OCI-LY3 (cell line): ENCODE results near the gene NOXA1.
"Not testable (repeated sequence)": the region's sequence is repeated elsewhere in the genome, so short reads cannot be mapped to it uniquely, and the experiment has no call there.

Experiments used
- H2AFZ ChIP-seq: fragments of 200-600, 300-600 bp; shearing (Covaris generic); 2 replicates; pipeline ENCODE4 v1.6.0; 2014; ENCODE audit warnings: antibody characterized with exemption, low read depth, low read length
- H3K27ac ChIP-seq: fragments of 200-600, 300-600 bp; sonication (generic); 2 replicates; pipeline ENCODE4 v1.5.1; 2014; ENCODE audit warnings: mild to moderate bottlenecking, low read length, moderate library complexity, mixed read lengths
- H3K27me3 ChIP-seq: fragments of 200-600, 300-600 bp; sonication (generic); 2 replicates; pipeline ENCODE4 v1.6.1; 2014; ENCODE audit warnings: low read depth, low read length, mixed read lengths
- H3K36me3 ChIP-seq: fragments of 200-600, 300-600 bp; sonication (generic); replicated peaks from 2 replicates; pipeline ENCODE3; 2014; ENCODE audit warnings: low read depth, low read length, mixed read lengths
- H3K4me1 ChIP-seq: fragments of 300-600, 200-600 bp; sonication (generic); 2 replicates; pipeline ENCODE4 v1.6.1; 2014; ENCODE audit warnings: low read length, mixed read lengths
- H3K4me2 ChIP-seq: fragments of 200-600, 300-600 bp; sonication (generic); 2 replicates; pipeline ENCODE4 v1.6.1; 2014; ENCODE audit warnings: low read length, mixed read lengths
- H3K4me3 ChIP-seq: fragments of 300-600, 200-600 bp; sonication (generic); 2 replicates; pipeline ENCODE4 v1.5.1; 2014; ENCODE audit warnings: antibody characterized with exemption, mild to moderate bottlenecking, low read length, moderate library complexity
- H3K79me2 ChIP-seq: fragments of 300-600, 200-600 bp; shearing (Covaris generic); 2 replicates; pipeline ENCODE4 v1.6.1; 2014; ENCODE audit warnings: mild to moderate bottlenecking, low read length, mixed read lengths
- H3K9ac ChIP-seq: fragments of 300-600, 200-600 bp; shearing (Covaris generic); 2 replicates; pipeline ENCODE4 v1.6.0; 2014; ENCODE audit warnings: mild to moderate bottlenecking, low read length, moderate library complexity
- H3K9me3 ChIP-seq: fragments of 200-600, 300-600 bp; shearing (Covaris generic); 2 replicates; pipeline ENCODE4 v1.6.1; 2014; ENCODE audit warnings: low read length, mixed read lengths; ENCODE audit not compliant: insufficient read depth
- H4K20me1 ChIP-seq: fragments of 200-600, 300-600 bp; sonication (generic); 2 replicates; pipeline ENCODE4 v1.6.1; 2016; ENCODE audit warnings: low read length, mixed read lengths; ENCODE audit not compliant: insufficient read depth
- EZH2phosphoT487 ChIP-seq: fragments of 200-600 bp; shearing (Covaris generic); IDR thresholded peaks from 2 replicates; pipeline ENCODE4 v1.6.1; 2018; ENCODE audit warnings: antibody characterized with exemption, mixed run types, low read depth
- TF ChIP-seq, protein P1 (sequence below): fragments of 200-600, 300-600 bp; sonication (generic); IDR thresholded peaks from 2 replicates; pipeline ENCODE4 v1.5.1; 2014; ENCODE audit warnings: antibody characterized with exemption, low read length, low read depth

The NOXA1 gene

DNA sequence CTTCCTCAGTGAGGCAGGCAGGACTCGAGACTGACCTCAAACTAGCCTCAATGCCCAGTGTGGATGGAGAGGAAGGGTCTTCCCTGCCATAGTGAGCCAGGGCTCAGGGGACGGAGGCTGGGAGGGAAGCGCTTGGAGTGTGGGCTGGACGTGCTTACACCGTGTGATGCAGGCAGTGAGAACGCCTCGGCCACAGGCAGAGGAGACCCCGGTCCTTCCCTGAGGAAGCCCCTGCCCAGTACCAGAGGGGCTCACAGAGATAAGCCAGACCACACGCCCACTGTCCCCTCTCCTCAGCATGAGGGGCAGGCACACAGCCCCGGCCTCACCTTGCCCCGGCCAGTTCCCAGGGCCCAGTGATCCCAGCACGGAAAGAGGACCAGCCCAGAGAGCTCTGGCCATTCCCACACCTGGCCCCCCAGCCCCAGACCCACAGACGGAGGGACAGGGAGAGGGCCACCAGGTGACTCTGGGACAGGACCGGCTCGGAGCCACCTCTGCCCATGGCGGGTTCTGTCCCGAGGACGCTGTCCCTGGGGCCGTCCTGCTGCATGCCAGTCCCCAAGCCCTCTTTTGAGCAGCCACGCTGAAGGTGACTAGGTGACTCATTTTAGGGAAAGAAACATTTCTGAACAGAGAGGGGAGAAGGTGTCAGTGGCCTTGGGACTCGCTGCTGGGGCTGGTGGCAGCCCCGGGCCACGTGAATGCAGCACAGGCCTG is 42.0 kb downstream of the NOXA1 start:
- no peak overlapping the region for H3K4me3 ChIP-seq
- no peak overlapping the region for H3K9ac ChIP-seq
- no peak overlapping the region for H2AFZ ChIP-seq

DNA sequence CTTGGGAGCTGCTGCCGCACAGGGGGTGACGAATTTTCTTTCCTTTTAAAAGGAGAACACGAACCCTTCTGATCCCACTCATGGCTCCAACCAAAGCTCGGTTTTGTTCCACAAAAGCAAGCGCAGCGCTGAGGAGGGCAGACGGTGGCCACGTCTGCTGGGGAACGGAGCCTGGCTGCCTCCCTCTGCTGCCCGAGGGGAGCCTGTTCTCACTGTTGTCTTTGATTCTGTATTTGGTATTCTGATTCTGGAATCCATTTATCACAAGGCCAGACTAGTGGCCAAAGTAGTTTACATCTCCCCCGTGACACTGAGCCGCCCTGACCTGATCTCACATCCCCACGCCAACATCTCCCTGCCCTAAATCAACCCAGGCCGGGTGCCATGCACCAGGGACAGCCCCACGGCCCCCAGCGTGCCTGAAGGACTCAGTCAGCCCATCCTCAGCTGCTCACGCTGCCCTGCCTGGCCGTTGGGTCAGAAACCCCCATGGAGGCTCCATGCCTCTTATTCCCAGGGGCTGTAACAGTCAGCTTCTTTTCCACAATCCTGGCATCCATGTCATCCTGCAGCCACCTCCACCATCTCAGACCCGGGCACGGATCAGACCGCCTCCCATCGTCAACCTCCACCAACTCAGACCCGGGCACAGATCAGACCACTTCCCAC is 42.7 kb downstream of the NOXA1 start:
- peaks cover 11% of the 10 kb centered on the region; the same call in 1 of the 2 replicates for H3K4me1 ChIP-seq
- no peak overlapping the region for H3K4me3 ChIP-seq
- no peaks in the 10 kb centered on the region for H3K36me3 ChIP-seq
- H3K4me2 ChIP-seq = no peak overlapping the region
- H3K9me3 ChIP-seq = no peaks in the 10 kb centered on the region
- no peaks in the 10 kb centered on the region for H3K79me2 ChIP-seq
- no peaks in the 10 kb centered on the region for H3K27me3 ChIP-seq
- H2AFZ ChIP-seq = no peak overlapping the region
- H3K9ac ChIP-seq = no peak overlapping the region
- no peak overlapping the region for H3K27ac ChIP-seq
- no peaks in the 10 kb centered on the region for H4K20me1 ChIP-seq
- TF ChIP-seq, protein P1, sequence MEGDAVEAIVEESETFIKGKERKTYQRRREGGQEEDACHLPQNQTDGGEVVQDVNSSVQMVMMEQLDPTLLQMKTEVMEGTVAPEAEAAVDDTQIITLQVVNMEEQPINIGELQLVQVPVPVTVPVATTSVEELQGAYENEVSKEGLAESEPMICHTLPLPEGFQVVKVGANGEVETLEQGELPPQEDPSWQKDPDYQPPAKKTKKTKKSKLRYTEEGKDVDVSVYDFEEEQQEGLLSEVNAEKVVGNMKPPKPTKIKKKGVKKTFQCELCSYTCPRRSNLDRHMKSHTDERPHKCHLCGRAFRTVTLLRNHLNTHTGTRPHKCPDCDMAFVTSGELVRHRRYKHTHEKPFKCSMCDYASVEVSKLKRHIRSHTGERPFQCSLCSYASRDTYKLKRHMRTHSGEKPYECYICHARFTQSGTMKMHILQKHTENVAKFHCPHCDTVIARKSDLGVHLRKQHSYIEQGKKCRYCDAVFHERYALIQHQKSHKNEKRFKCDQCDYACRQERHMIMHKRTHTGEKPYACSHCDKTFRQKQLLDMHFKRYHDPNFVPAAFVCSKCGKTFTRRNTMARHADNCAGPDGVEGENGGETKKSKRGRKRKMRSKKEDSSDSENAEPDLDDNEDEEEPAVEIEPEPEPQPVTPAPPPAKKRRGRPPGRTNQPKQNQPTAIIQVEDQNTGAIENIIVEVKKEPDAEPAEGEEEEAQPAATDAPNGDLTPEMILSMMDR = no peak
- TF ChIP-seq EZH2phosphoT487 = no peak

More for the DNA sequence above, 42.0 kb downstream of the NOXA1 start:
- TF ChIP-seq, protein P1 = no peak
- no peak for TF ChIP-seq EZH2phosphoT487
- H3K27me3 ChIP-seq = no peaks in the 10 kb centered on the region
- H3K4me2 ChIP-seq = no peak overlapping the region
- H3K4me1 ChIP-seq = peaks cover 13% of the 10 kb centered on the region; the same call in 1 of the 2 replicates
- H3K9me3 ChIP-seq = no peaks in the 10 kb centered on the region
- no peaks in the 10 kb centered on the region for H3K79me2 ChIP-seq
- H3K36me3 ChIP-seq = no peaks in the 10 kb centered on the region
- no peaks in the 10 kb centered on the region for H4K20me1 ChIP-seq
- no peak overlapping the region for H3K27ac ChIP-seq

DNA sequence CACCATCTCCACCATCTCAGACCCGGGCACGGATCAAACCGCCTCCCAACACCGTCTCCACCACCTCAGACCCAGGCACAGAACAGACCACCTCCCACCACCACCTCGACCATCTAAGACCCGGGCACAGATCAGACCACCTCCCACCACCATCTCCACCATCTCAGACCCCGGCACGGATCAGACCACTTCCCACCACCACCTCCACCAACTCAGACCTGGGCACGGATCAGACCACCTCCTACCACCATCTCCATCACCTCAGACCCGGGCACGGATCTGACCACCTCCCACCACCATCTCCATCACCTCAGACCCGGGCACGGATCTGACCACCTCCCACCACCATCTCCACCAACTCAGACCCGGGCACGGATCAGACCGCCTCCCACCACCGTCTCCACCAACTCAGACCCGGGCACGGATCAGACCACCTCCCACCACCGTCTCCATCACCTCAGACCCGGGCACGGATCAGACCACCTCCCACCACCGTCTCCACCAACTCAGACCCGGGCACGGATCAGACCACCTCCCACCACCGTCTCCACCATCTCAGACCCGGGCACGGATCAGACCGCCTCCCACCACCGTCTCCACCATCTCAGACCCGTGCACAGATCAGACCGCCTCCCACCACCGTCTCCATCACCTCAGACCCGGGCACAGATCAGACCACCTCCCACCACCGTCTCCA is 43.3 kb downstream of the NOXA1 start:
- not testable (repeated sequence) for H4K20me1 ChIP-seq, H3K4me2 ChIP-seq, H3K27me3 ChIP-seq, H3K36me3 ChIP-seq, H2AFZ ChIP-seq, H3K79me2 ChIP-seq, H3K4me1 ChIP-seq, H3K27ac ChIP-seq, H3K9me3 ChIP-seq, H3K9ac ChIP-seq, H3K4me3 ChIP-seq

DNA sequence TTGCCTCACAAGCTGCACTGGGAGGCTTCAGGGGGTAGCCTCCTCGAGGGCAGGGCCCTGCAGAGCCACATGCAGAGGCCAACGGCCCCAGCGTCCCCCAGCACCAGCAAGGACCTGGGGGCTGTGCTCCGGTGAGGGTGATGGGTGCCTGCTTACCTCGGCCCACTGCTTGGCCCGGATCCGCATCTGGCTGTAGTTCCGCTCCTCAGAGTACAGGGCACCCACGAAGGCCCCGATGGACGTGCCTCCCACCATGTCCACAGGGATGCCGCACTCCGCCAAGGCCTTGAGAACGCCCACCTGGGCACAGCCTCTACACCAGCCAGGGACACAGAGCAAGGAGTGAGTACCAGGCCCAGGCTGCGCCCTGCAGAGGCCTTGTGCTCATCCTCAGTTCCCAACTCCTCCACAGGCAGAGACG is 44.0 kb downstream of the NOXA1 start:
- Histone ChIP-seq H3K9ac (no peak overlapping the region), H3K4me3 (no peak overlapping the region), H4K20me1 (no peaks in the 10 kb centered on the region), H3K27me3 (no peaks in the 10 kb centered on the region), H3K27ac (no peak overlapping the region), H3K4me2 (no peak overlapping the region), H3K9me3 (no peaks in the 10 kb centered on the region), H3K36me3 (no peaks in the 10 kb centered on the region), H2AFZ (no peak overlapping the region), H3K79me2 (no peaks in the 10 kb centered on the region), H3K4me1 (peaks cover 7% of the 10 kb centered on the region; the same call in 1 of the 2 replicates)
- no peak for TF ChIP-seq EZH2phosphoT487
- TF ChIP-seq, protein P1 = no peak
